Neural progenitor cell (in vitro differentiated cells): ENCODE results near the gene UQCR11. TPM values are rescaled to one million over a fixed set of nuclear protein-coding genes. Genes with fewer than 3 reads are reported as not detected.
A peak's percentile ranks its signal among the peaks of the same experiment; 100 is the strongest.

Source experiments
- DNase-seq: peaks from one replicate; pipeline ENCODE4 v3.0.0-alpha.2; 2016; ENCODE audit warnings: low spot score
- H2AFZ ChIP-seq: fragments of 200-600 bp; sonication (generic); replicated peaks from 2 replicates; pipeline ENCODE4 v1.6.1; 2016; ENCODE audit warnings: antibody characterized with exemption
- H3F3A ChIP-seq: fragments of 200-600 bp; sonication (generic); 2 replicates; pipeline ENCODE4 v1.6.1; 2016; ENCODE audit warnings: antibody characterized with exemption, low read depth
- H3K27ac ChIP-seq: fragments of 200-600 bp; sonication (generic); 2 replicates; pipeline ENCODE4 v1.5.1; 2016; ENCODE audit warnings: mild to moderate bottlenecking
- H3K27me3 ChIP-seq: fragments of 200-600 bp; sonication (generic); 2 replicates; pipeline ENCODE4 v1.6.1; 2016; ENCODE audit warnings: mild to moderate bottlenecking, moderate library complexity
- H3K36me3 ChIP-seq: fragments of 200-600 bp; sonication (generic); 2 replicates; pipeline ENCODE4 v1.5.1; 2016
- H3K4me1 ChIP-seq: fragments of 200-600 bp; sonication (generic); 2 replicates; pipeline ENCODE4 v1.6.1; 2016; ENCODE audit warnings: mixed run types
- H3K4me2 ChIP-seq: fragments of 200-600 bp; sonication (generic); 2 replicates; pipeline ENCODE4 v1.6.1; 2016
- H3K4me3 ChIP-seq: fragments of 200-600 bp; sonication (generic); 2 replicates; pipeline ENCODE4 v1.5.1; 2016
- H3K79me2 ChIP-seq: fragments of 200-600 bp; sonication (generic); 2 replicates; pipeline ENCODE4 v1.6.1; 2016; ENCODE audit warnings: low read depth
- H3K9ac ChIP-seq: fragments of 200-600 bp; sonication (generic); 2 replicates; pipeline ENCODE4 v1.6.1; 2016
- H3K9me3 ChIP-seq: fragments of 200-600 bp; sonication (generic); 2 replicates; pipeline ENCODE4 v1.5.1; 2016; ENCODE audit warnings: low read depth
- H4K20me1 ChIP-seq: fragments of 200-600 bp; sonication (generic); 2 replicates; pipeline ENCODE4 v1.6.1; 2016; ENCODE audit warnings: low read depth
- H3K27ac Mint-ChIP-seq: 3 replicates; pipeline ENCODE4 v1.8.0; 2021; ENCODE audit warnings: mixed read lengths
- H3K27me3 Mint-ChIP-seq: 2 replicates; pipeline ENCODE4 v1.8.0; 2022; ENCODE audit warnings: low read depth, mild to moderate bottlenecking, inconsistent platforms, moderate library complexity, mixed read lengths; ENCODE audit not compliant: insufficient read depth
- H3K36me3 Mint-ChIP-seq: 3 replicates; pipeline ENCODE4 v1.8.0; 2021; ENCODE audit warnings: mixed read lengths
- H3K4me1 Mint-ChIP-seq: 3 replicates; pipeline ENCODE4 v1.8.0; 2021; ENCODE audit warnings: mixed read lengths
- H3K4me3 Mint-ChIP-seq: 3 replicates; pipeline ENCODE4 v1.8.0; 2021; ENCODE audit warnings: mild to moderate bottlenecking, moderate library complexity, mixed read lengths
- H3K9me3 Mint-ChIP-seq: 3 replicates; pipeline ENCODE4 v1.8.0; 2020; ENCODE audit warnings: mixed read lengths
- EZH2 ChIP-seq: fragments of 200-600 bp; sonication (generic); IDR thresholded peaks from 2 replicates; pipeline ENCODE4 v1.6.1; 2017; ENCODE audit warnings: antibody characterized with exemption, mild to moderate bottlenecking, moderate library complexity
- EZH2phosphoT487 ChIP-seq: fragments of 200-600 bp; sonication (generic); IDR thresholded peaks from 2 replicates; pipeline ENCODE4 v1.6.1; 2017; ENCODE audit warnings: antibody characterized with exemption
- total RNA-seq: library from RNA; depleted of rRNA; stranded (reverse); fragments of >200 nt; gene quantifications from 2 replicates; pipeline ENCODE4 v1.2.3, GENCODE V29; 2015; ENCODE audit warnings: low replicate concordance
- TF ChIP-seq, protein P1 (sequence below): fragments of 200-600 bp; sonication (generic); IDR thresholded peaks from 2 replicates; pipeline ENCODE4 v1.5.1; 2017; ENCODE audit warnings: antibody characterized with exemption, mild to moderate bottlenecking

UQCR11 gene
- total RNA-seq, 1 donor from 2014 or later: 37.4 TPM

DNA sequence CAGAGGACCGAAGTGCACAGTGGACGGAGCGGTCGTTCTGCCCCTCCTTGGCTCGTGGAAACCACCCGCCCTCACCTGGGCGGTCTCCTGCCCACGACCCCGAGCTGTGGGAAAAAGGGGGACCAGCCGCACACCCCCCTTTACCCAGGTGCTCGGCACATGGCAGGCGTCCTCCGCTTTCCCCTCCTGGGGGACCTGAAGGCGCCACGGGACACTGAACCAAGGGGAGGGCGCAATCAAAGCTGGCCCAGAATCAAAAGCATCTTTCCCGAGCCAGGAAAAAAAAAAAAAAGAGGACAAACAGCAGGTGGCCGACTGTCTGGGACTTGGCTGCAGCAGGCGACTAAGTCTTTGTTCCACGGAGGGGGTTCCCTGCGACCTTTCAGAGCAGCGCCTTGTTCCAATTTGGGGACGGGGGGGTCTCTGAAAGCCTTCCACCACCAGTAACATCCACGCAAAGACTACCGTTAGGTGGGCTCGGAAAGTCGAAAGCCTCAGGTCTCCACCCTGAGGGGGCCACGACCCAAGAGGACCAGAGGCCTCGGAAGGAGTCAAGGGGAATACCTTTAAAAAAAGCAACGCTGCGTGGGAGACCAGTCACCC lies 13.7 kb downstream of the UQCR11 start:
- H4K20me1 ChIP-seq: peaks cover 47% of the 10 kb centered on the region
- peak overlapping the region; percentile 98 for H3K27ac ChIP-seq
- peaks cover 15% of the 10 kb centered on the region for H3K4me1 ChIP-seq
- peaks cover 19% of the 10 kb centered on the region for H3K36me3 Mint-ChIP-seq
- TF ChIP-seq EZH2: no peak
- no peak for TF ChIP-seq EZH2phosphoT487
- TF ChIP-seq, protein P1, sequence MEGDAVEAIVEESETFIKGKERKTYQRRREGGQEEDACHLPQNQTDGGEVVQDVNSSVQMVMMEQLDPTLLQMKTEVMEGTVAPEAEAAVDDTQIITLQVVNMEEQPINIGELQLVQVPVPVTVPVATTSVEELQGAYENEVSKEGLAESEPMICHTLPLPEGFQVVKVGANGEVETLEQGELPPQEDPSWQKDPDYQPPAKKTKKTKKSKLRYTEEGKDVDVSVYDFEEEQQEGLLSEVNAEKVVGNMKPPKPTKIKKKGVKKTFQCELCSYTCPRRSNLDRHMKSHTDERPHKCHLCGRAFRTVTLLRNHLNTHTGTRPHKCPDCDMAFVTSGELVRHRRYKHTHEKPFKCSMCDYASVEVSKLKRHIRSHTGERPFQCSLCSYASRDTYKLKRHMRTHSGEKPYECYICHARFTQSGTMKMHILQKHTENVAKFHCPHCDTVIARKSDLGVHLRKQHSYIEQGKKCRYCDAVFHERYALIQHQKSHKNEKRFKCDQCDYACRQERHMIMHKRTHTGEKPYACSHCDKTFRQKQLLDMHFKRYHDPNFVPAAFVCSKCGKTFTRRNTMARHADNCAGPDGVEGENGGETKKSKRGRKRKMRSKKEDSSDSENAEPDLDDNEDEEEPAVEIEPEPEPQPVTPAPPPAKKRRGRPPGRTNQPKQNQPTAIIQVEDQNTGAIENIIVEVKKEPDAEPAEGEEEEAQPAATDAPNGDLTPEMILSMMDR: no peak
- peak; percentile 65 for DNase-seq
- peak overlapping the region; percentile 82 for H3K9ac ChIP-seq
- H3K4me2 ChIP-seq: peak overlapping the region; percentile 89
- no peaks in the 10 kb centered on the region for H3K9me3 ChIP-seq
- H3K4me3 ChIP-seq: peak overlapping the region; percentile 77
- H3K27me3 ChIP-seq: no peaks in the 10 kb centered on the region
- peak overlapping the region; percentile 99 for H3K27ac Mint-ChIP-seq
- peaks cover 44% of the 10 kb centered on the region for H3F3A ChIP-seq
- H3K36me3 ChIP-seq: no peaks in the 10 kb centered on the region
- no peaks in the 10 kb centered on the region for H3K9me3 Mint-ChIP-seq
- peaks cover 56% of the 10 kb centered on the region for H3K79me2 ChIP-seq
- H2AFZ ChIP-seq: no peak overlapping the region
- H3K4me3 Mint-ChIP-seq: peak overlapping the region; percentile 94
- peaks cover 23% of the 10 kb centered on the region for H3K4me1 Mint-ChIP-seq
- H3K27me3 Mint-ChIP-seq: peaks cover 3% of the 10 kb centered on the region

DNA sequence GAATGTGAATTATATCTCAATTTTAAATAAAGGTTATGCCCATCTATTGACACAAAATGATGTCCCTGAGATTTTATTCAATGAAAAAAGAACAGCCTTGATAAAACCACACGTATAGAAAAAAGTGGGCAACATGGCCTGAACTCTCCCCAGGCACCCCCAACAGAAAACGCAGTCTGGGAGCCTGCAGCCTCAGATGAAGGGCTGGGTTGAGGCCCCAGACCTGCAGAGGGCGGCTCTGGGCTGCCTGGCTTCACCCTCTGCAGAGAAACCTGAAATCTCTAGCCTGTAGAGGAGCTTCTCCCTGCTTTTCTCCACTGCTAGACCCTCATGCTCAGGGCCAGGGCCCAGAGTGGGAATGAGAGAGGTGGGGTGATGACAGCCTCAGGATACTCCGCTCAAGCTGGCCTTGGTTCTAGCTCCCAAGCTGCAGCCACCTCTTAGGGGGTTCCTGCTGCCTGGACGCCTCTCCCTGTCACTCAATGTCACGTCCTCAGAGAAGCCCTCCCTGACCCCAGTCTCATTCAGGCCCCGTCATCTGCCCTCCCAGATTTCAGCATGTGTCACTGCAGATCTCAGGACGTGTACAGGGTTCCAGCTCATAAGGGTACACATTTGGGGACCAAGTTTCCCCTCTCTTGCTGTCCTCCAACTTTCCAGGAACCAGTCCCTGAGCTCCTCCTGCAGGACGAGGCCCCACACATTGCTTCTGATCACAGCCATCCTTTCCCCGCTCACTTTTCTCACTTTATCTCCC lies 14.4 kb downstream of the UQCR11 start:
- no peaks in the 10 kb centered on the region for H3K27me3 ChIP-seq
- DNase-seq: peak; percentile 54
- H3K4me3 ChIP-seq: peak overlapping the region; percentile 77
- peaks cover 25% of the 10 kb centered on the region for H3K36me3 Mint-ChIP-seq
- H2AFZ ChIP-seq: no peak overlapping the region
- peak overlapping the region; percentile 94 for H3K4me3 Mint-ChIP-seq
- no peaks in the 10 kb centered on the region for H3K9me3 Mint-ChIP-seq
- H3K27me3 Mint-ChIP-seq: peaks cover 3% of the 10 kb centered on the region
- TF ChIP-seq, protein P1: peak; percentile 31
- no peak for TF ChIP-seq EZH2
- no peak for TF ChIP-seq EZH2phosphoT487
- H3K4me1 Mint-ChIP-seq: peaks cover 23% of the 10 kb centered on the region
- H4K20me1 ChIP-seq: peaks cover 53% of the 10 kb centered on the region
- H3K4me1 ChIP-seq: peaks cover 15% of the 10 kb centered on the region
- H3K27ac ChIP-seq: peak overlapping the region; percentile 98
- H3K9me3 ChIP-seq: no peaks in the 10 kb centered on the region
- peak overlapping the region; percentile 89 for H3K4me2 ChIP-seq
- H3K79me2 ChIP-seq: peaks cover 63% of the 10 kb centered on the region
- peaks cover 44% of the 10 kb centered on the region for H3F3A ChIP-seq
- H3K27ac Mint-ChIP-seq: peak overlapping the region; percentile 99
- no peaks in the 10 kb centered on the region for H3K36me3 ChIP-seq
- peak overlapping the region; percentile 82 for H3K9ac ChIP-seq

DNA sequence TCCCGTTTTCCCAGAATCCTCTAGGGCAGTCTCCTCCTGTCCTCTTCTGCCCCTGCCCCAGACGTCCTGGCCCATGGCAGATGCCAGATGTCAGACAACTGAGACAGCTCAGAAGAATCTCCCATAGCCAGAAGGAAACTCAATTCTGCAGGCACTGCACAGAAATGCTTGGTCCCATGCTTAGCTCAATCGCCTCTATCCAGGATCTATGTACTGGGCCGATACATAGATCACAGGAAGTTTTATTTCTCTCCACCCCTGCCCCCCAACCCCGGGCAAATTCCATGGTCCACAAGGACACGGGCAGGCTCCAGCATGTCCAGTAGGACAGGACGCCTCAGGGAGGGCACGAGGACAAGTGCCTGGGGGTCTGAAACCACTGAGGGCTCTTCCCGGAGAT lies 17.4 kb downstream of the UQCR11 start:
- H3K4me1 Mint-ChIP-seq: peaks cover 23% of the 10 kb centered on the region
- TF ChIP-seq EZH2phosphoT487: no peak
- no peak overlapping the region for H3K9ac ChIP-seq
- no peaks in the 10 kb centered on the region for H3K27me3 ChIP-seq
- no peak overlapping the region for H3K27ac ChIP-seq
- no peaks in the 10 kb centered on the region for H3K36me3 ChIP-seq
- no peaks in the 10 kb centered on the region for H3K9me3 Mint-ChIP-seq
- H3K36me3 Mint-ChIP-seq: peaks cover 39% of the 10 kb centered on the region
- peak overlapping the region; percentile 36 for H3K27ac Mint-ChIP-seq
- no peak overlapping the region for H3K4me3 ChIP-seq
- peaks cover 5% of the 10 kb centered on the region for H3K27me3 Mint-ChIP-seq
- peaks cover 74% of the 10 kb centered on the region for H3K79me2 ChIP-seq
- H4K20me1 ChIP-seq: peaks cover 55% of the 10 kb centered on the region
- DNase-seq: no peak
- H3K4me1 ChIP-seq: peaks cover 11% of the 10 kb centered on the region
- H3K4me2 ChIP-seq: no peak overlapping the region
- H2AFZ ChIP-seq: no peak overlapping the region
- no peak overlapping the region for H3K4me3 Mint-ChIP-seq
- H3K9me3 ChIP-seq: no peaks in the 10 kb centered on the region
- H3F3A ChIP-seq: peaks cover 19% of the 10 kb centered on the region

DNA sequence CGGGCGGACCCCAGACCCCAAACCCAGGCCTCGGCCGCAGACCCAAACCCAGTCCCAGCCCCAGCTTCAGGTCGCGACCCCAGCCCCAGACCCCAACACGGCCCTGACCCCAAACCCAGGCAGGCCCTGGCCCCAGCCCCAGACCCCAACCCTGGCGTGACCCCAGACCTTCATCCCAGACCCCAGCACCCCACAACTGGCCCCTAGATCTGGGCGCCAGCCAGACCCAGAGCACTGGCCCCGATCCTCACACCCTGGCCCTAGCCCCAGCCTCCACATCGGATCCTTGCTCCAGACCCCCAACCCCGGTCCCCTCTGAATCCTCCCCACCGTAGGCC lies 20.1 kb downstream of the UQCR11 start:
- Histone ChIP-seq H3K27ac (no peak overlapping the region), H3K36me3 (no peaks in the 10 kb centered on the region), H3K27me3 (no peaks in the 10 kb centered on the region), H3K79me2 (peaks cover 55% of the 10 kb centered on the region), H3K9me3 (no peaks in the 10 kb centered on the region), H3K4me2 (no peak overlapping the region), H4K20me1 (peaks cover 56% of the 10 kb centered on the region), H3K4me3 (no peak overlapping the region), H3F3A (no peaks in the 10 kb centered on the region), H3K4me1 (no peaks in the 10 kb centered on the region), H3K9ac (no peak overlapping the region), H2AFZ (no peak overlapping the region)
- TF ChIP-seq, protein P1: no peak
- TF ChIP-seq EZH2 (no peak), EZH2phosphoT487 (no peak)
- Mint-ChIP-seq H3K27ac (no peak overlapping the region), H3K9me3 (no peaks in the 10 kb centered on the region), H3K4me1 (peaks cover 12% of the 10 kb centered on the region), H3K36me3 (peaks cover 37% of the 10 kb centered on the region), H3K27me3 (peaks cover 2% of the 10 kb centered on the region), H3K4me3 (no peak overlapping the region)
- no peak for DNase-seq
